UCSD-AML1 (cell line): Measurements from ENCODE around the gene PTPRD.
"Not testable (repeated sequence)": the region's sequence is repeated elsewhere in the genome, so short reads cannot be mapped to it uniquely, and the experiment has no call there.

ENCODE experiments used
- DNase-seq: peaks from one replicate; lab custom pipeline; 2025; ENCODE audit not compliant: unreplicated experiment; lab: John Stamatoyannopoulos, UW

PTPRD gene

GRCh38 chr9:9078301-9078700, 1534.5 kb downstream of the PTPRD start:
- DNase-seq = no peak

GRCh38 chr9:9061627-9062026, 1551.2 kb downstream of the PTPRD start:
- no peak for DNase-seq

GRCh38 chr9:9054354-9054992, 1558.3 kb downstream of the PTPRD start:
- DNase-seq = no peak

- DNase-seq = no peak
Observed at GRCh38 chr9:9045572-9045971, 1567.2 kb downstream of the PTPRD start.

- no peak for DNase-seq
Observed at GRCh38 chr9:9045072-9045471, 1567.7 kb downstream of the PTPRD start.

- not testable (repeated sequence) for DNase-seq
Observed at GRCh38 chr9:9043788-9044187, 1569.0 kb downstream of the PTPRD start.

- no peak for DNase-seq
Observed at GRCh38 chr9:9041756-9042155, 1571.0 kb downstream of the PTPRD start.

- DNase-seq = no peak
Observed at GRCh38 chr9:9033022-9033421, 1579.8 kb downstream of the PTPRD start.

GRCh38 chr9:9016597-9016996, 1596.2 kb downstream of the PTPRD start:
- DNase-seq = no peak

GRCh38 chr9:9004810-9005209, 1608.0 kb downstream of the PTPRD start:
- DNase-seq = no peak

GRCh38 chr9:9002826-9003583, 1609.8 kb downstream of the PTPRD start:
- DNase-seq = no peak

GRCh38 chr9:8980496-8981013, 1632.2 kb downstream of the PTPRD start:
- DNase-seq = no peak

GRCh38 chr9:8978334-8978733, 1634.5 kb downstream of the PTPRD start:
- no peak for DNase-seq

GRCh38 chr9:8968350-8968749, 1644.5 kb downstream of the PTPRD start:
- not testable (repeated sequence) for DNase-seq

GRCh38 chr9:8963885-8964284, 1648.9 kb downstream of the PTPRD start:
- no peak for DNase-seq

- DNase-seq = no peak
Observed at GRCh38 chr9:8962084-8962483, 1650.7 kb downstream of the PTPRD start.

- DNase-seq = peak; percentile 1
Observed at GRCh38 chr9:8961186-8961851, 1651.5 kb downstream of the PTPRD start.

- DNase-seq = no peak
Observed at GRCh38 chr9:8960254-8960653, 1652.5 kb downstream of the PTPRD start.

- no peak for DNase-seq
Observed at GRCh38 chr9:8958358-8958757, 1654.4 kb downstream of the PTPRD start.

- DNase-seq = no peak
Observed at GRCh38 chr9:8955315-8955714, 1657.5 kb downstream of the PTPRD start.

- DNase-seq = no peak
Observed at GRCh38 chr9:8946461-8946860, 1666.3 kb downstream of the PTPRD start.

- no peak for DNase-seq
Observed at GRCh38 chr9:8943392-8943791, 1669.4 kb downstream of the PTPRD start.
